Measurements from ENCODE around the gene SHB.

- no peak; the same call in 1 of the 2 replicates for TF ChIP-seq CTCF (conservative IDR thresholded peaks at IDR 0.05; ENCODE audit: low read depth, low read length)
- TF ChIP-seq EZH2phosphoT487 (IDR thresholded peaks at IDR 0.05; ENCODE audit: borderline replicate concordance, low read length) = no peak
Observed at GRCh38 chr9:37904445-37905130, 164.4 kb downstream of the SHB start.
